Activated CD4-positive, alpha-beta T cell treated with anti-CD3 and anti-CD28 coated beads for 1 hour (primary cell): Measurements from ENCODE around the gene UBE2Z.
"Not testable (repeated sequence)": the region's sequence is repeated elsewhere in the genome, so short reads cannot be mapped to it uniquely, and the experiment has no call there.

ENCODE experiments used
- DNase-seq: peaks from one replicate; pipeline ENCODE4 v3.0.0-alpha.2; 2020

UBE2Z gene

DNA sequence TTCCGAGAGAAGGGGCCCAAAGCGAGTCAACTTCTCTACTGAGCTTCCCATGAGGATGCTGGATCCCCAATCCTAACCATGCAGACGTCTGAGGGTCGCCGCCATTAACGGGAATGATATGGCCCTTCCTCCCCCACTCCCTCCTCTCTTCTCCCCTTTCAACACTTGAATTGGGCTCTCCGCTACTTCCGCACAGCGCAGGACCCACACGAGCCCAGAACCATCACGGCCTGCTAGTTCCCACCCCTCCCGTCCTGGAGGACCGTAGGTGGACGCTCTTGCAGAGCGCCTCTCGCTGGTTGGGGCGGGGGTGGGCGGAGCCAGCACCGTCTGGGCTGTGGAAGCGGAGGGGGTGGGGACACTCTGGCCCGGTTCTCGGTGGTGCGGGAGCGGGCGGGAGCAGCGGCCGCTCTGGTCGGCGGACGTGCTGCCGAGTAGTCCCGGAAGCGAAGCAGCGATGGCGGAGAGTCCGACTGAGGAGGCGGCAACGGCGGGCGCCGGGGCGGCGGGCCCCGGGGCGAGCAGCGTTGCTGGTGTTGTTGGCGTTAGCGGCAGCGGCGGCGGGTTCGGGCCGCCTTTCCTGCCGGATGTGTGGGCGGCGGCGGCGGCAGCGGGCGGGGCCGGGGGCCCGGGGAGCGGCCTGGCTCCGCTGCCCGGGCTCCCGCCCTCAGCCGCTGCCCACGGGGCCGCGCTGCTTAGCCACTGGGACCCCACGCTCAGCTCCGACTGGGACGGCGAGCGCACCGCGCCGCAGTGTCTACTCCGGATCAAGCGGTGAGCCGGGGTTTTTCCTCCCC, at the start of gene UBE2Z:
TSS of gene UBE2Z (plus strand) at position 361 of the 797 bp plus-strand sequence. CDS start at position 458, 97 bp downstream.
- peak; percentile 84 for DNase-seq

DNA sequence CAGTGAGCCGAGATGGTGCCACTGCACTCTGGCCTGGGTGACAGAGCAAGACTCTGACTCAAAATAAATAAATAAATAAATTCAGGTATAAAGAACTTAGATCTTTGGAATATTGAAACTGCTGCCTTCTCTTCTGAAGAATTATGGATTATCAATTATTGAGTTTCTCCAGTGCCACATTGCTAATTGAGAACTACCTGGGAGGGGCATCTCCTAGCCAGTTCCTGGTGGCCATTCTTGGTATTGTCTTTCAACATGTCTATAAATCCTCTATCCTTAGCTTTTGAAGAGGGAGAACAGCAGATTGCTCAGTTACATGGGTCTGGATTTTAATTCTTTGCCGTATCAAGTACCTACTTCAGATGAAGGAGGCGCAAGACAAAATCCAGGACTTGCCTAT, 48.2 kb upstream of the UBE2Z start:
- no peak for DNase-seq

DNA sequence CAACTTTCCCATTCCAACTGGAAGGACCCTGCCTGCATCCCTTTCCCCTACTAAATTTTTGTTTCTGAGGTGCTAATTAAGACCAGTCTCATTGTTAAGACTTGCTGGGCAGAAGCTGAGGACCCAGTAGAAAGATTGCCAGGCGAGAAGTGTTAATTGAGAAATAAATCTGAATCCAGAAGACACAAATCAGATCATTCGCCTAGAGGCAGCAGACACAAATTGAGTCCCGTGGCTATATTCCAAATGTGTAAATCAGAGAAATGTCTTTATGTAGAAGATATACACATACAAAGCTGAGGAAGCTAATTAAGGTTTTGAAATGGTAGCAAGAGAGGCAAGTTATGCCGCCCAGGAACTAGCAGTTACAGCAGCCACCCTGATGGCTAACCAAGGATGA, 47.8 kb upstream of the UBE2Z start:
- DNase-seq: no peak

DNA sequence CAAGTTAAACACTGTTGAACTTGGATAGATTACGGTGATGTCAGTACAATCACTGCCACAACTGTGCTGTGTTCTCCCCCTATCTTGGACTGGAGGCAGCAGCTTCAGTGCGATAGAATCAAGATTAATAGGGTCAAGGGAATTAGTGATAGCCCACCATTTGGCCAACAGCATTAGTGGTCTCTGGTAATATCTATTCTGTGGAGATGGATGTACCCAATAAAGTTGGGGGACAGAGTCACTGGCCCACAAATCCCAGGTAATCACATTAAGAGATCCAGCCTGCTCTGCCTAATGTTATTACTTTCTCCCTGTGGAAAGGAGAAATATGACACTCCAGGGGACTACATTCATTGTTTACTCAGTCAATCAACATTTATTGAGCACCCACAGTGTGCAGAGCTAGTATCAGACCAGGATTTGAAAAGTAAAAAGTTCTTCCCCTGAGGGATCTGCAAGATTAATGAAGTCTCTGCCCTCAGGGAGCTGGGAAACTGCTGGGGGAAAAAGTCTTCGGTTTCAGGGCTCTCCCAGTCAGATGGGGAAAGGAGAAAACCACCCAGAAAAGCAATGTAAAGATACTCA, 39.2 kb upstream of the UBE2Z start:
- DNase-seq: no peak

DNA sequence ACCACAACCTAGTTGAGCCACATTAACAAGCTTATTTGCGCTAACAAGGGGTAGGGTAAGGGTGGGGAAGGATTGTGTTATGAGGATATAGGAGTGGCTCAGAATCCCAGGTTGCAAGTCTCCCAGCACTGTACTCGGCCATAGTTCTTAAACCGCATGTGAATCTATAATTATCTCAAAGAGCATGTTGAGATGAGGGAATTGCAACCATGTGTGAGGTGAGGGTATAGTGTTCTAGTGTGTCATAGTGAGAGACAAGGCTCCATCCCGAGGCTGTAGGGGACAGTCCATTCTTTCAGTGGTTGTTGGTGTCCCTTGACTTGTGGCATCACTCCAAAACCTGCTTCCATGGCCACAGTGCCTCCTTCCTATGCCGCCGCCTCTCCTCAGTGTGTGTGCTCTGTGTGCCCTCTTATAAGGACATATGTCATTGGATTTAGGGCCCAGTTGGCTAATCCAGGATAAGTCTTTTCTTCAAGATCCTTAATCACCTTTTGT, 38.3 kb upstream of the UBE2Z start:
- DNase-seq: no peak

DNA sequence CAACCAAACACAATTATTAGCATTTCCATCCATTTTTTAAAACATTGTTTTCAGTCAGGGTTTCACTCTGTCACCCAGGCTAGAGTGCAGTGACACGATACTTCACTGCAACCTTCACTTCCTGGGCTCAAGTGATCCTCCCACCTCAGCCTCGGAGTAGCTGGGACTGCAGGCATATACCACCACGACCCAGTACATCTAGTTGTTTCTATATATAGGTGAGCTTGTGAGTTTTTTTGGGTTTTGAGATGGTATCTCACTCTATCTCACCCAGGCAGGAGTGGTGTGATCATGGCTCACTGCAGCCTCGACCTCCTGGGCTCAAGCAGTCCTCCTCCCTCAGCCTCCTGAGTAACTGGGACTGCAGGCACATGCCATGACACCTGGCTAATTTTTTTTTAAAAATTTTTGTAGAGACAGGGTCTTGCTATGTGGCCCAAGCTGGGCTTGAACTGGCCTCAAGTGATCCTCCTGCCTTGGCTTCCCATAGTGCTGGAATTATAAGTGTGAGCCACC, 37.1 kb upstream of the UBE2Z start:
- no peak for DNase-seq

DNA sequence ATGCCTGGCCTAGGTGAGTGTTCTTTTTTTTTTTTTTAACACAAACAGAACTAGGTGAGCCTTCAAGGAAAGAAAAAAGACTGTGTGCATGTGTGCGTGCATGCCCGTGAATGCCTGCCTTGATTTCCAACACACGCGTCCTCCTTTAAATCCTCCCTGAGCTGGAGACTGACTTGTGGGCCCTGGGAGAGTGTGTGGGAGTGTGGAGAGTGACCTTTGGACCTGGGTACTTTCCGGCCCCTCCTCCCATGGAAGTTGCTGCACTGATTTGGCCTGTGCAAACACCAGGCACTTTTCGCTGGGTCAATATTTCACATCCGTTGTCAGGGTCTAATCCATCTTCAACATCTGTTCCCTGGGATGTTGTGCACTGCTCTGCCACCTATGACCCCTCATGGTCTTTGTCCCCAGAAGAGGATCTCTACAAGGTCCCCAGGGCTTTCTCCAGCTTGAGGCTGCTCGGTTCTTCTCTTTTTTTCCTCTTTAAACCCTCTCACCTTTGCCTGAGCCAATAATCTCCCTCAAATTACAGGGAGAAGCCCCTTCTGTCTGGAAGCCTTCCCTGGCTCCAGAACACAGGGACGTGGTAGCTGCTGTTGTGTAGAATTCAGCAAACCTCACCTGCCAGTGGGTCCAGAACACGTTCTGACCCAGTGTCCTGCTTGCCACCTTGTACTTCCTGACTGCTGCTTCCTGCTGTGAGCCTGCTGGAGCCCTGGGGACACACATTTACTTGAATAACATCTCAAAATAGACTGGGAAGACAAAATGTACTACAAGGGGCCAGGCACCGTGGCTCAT, 36.5 kb upstream of the UBE2Z start:
- DNase-seq: no peak

DNA sequence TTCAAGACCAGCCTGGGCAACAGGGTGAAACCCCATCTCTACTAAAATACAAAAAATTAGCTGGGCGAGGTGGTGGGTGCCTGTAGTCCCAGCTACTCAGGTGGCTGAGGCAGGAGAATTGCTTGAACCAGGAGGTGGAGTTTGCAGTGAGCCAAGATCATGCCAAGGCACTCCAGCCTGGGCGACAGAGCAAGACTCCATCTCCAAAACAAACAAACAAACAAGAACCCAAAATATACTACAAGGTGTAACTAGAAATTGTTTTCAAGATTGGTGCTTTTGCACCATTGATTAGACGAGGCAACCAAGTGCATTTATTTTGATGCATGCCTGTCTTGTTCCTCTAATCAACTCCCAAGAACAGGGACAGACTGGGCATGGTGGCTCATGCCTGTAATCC, 35.8 kb upstream of the UBE2Z start:
- DNase-seq: not testable (repeated sequence)

DNA sequence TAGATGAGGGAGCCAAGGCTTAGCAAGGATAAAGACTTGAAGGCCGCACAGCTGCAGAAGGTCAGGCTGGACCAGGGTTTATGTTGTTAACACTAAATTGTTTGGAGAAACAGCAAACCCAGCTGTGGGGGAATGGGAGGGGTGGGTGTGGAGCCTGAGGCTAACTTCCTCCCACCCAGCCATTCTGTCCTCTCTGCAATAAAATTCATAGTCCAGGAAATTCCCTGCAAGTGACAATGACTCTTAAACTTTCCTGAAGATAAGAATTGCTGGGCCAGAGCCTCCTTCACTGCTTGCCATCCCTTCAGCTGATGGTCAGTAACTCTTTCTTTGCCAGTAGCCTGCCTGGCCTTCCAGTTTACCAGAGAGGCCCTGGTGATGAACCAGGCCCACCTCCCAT, 35.0 kb upstream of the UBE2Z start:
- DNase-seq: no peak

DNA sequence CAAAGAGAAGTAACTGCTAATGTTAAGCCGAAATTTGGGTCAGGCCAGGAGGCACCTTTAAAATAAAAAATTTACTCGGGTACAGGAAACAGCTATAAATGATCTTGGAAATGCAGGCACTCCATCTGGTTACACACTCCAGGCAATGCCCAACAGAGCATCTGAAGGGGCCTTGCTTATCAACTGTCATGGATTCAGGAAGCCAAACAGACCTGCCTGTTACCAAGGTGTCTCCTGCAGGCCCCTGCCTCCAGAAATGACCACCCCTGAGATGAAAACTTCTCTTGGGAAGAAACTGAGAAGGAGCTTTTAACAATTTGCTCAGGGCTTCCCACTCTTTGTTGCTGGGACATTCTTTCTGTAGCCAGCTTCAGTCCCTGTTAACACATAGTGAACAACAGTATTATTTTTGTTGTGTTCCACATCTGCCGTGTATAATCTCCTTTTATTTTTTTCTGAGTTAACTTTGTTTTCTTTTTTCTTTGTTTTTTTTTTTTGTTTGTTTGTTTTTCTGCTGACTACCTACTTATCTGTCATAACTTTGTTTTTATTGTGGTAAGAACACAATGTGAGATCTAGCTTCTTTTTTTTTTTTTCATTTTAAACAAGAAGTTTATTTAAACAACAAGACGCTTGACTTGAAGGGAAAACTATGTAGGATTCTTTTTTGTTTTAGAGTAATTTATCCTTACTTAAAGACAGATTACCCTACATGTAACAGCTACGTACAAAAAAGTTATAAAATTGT, 34.3 kb upstream of the UBE2Z start:
- DNase-seq: no peak

DNA sequence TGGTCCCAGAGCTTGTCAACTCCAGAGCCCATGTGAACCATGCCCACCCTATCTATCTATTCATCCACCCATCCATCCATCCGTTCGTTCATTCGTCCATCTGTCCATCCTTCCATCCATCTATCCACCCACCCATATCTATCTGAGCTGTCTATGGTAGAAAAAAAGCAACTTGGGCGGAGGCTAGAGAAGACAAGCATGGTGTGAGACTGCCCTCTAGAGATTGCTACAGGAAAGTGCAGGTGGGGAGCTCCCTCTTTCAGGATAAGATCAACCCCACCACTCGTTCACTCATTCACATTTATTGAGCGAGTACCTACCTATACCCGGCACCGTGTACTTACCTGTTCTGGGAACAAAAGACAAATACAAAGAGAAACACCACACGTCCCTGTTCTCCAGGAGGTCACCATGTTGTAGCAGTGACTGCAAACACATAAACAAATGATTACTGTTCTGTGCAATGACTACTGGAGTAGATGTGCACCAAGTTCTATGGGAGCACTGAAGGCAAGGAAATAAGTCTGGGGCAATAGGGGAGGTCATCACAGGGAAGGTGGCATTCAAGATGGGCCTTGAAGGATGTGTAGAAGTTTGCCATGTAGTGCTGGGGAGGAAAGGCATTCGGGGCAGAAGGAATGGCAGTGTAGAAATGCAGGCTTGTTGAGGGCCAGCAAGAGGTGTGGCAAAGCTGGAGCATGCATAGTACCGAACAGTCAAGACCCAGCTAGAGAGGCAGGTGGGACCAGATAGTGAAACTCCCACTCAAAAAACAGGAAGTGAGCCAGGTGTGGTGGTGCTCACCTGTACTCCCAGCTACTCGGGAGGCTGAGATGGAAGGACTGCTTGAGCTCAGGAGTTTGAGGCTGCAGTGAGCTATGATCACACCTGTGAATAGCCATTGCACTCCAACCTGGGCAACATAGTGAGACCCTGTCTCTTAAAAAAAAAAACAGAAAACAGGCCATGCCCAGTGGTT, 29.0 kb upstream of the UBE2Z start:
- DNase-seq: peak; percentile 27

DNA sequence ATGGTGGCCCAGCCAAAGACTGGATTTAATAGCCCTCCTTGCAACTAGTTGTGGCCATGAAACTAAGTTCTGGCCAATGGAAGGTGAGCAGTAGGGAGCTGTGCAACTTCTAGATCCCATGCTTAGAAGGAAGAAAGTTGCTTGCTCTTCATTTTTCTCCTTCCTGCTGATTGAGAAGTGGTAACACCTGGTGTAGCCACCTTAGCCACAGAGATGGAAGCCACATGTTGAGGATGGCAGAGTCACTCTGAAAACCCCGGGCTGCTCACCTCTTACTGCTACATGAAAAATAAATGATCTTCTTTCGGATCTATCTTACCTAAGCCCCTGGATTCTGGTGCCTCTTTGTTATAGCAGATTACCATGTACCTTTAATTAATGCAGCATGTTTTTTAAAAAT, 25.9 kb upstream of the UBE2Z start:
- DNase-seq: no peak

DNA sequence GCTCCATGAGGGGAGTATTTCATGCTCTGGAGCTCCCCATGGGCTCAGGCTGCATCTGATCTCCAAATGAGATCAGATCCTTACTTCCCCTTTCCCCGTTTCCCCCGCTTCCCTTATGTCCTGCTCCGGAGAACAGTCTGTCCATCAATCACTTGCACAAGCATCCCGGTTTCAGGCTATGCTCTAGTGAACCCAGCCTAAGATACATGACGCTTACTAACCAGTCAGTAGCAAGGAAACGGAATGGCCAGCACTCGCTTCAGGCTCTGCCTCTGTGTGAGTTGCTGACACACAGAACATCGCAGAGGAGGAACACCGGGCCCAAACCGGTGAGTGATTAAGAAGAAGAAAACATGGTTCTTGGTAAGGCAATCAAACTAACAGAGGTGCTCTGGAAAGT, 25.0 kb upstream of the UBE2Z start:
- DNase-seq: no peak

DNA sequence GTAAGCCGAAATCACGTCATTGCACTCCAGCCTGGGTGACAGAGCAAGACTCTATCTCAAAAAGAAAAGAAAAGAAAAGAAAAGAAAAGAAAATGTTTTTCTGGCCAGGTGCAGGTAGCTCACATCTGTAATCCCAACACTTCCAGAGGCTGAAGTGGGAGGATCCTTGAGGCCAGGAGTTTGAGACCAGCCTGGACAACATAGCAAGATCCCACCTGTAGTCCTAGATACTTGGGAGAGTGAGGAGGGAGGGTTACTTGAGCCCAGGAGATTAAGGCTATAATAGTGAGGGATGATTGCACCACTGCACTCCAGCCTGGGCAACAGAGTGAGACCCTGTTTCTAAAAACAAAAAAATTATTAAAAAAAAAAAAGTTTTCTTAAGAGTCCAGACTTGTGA, 18.1 kb upstream of the UBE2Z start:
- DNase-seq: no peak

DNA sequence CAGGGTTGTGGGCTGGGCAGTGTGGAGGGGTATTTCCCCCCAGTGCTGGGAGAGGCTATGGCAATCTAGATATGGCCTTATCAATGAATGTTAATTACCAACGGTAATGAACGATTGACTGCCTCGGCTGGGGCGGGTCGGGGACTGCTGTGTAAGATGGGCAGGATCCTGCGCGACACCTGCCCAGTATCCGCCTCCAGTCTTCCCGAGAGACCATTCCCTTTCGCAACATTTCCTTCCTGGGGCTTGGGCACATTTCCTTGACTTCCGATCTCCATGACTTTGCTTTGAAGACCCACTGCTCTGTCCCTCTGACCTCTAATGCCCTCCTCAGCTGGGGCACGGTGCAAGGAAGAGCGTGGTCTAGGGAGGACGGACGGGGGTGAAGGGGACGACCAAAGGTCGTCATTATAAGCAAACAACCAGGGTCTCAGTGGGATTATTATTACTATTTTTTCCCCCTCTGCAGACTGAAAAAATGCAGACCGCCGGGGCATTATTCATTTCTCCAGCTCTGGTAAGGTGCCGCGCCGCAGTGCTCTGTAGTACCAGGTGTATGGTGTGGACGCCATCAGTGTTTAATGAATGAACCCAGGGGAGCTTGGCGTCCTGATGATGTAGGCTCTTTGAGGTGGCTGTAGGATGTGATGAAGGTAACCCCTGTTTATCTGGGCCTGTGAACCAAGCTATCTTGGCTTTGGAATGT, 15.1 kb upstream of the UBE2Z start:
- no peak for DNase-seq

DNA sequence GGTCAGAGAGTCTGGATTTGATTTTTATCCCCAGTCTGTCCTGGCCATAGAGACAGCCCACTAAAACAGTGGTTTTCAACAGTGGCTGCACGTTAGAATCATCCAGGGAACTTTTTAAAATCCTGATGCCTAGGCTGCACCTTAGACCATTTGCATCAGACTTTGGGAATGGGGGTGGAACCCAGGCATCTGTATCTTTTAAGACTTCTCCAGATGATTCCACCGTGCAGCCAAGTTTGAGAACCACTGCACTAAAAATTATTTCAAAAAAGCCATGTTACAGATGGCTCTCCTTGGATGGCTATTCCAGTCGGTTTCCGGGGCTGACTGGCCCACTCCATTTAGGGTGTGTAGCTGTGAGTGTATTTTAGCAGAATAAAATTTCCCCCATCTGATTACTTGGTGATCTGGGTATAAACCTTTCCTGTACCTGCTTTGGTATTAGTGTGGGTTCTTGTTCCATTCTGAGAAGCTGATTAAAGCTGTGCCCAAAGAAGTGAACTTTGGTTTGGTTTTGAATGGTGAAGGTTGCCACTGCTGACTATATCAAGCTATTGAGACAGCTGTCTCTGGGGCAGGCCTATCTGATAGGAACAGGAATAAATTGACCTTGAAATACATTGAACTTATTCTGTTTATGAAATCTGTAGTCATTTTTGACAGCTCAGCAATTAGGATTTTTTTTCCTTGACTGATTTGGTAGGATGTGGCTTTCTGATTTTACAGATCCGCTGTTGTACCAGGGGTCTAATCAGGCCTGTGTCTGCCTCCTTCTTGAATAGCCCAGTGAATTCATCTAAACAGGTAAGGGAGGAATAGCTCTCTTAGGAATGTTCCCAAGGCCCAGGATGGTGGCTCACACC, 14.3 kb upstream of the UBE2Z start:
- DNase-seq: no peak

DNA sequence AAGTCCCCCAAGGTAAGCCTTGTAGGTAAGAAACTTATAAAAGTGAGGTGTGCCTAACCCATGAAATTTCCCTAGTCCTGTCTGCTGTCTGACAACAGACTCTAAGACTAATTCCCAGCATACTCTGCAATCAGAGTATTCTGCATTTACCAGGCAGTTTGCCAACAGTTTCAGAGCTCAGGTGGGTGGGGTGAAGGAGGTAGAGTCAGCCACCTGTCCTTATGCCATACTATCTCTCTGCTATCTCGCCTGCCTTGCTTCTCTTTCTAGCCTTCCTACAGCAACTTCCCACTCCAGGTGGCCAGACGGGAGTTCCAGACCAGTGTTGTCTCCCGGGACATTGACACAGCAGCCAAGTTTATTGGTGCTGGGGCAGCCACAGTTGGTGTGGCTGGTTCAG, 13.3 kb upstream of the UBE2Z start:
- no peak for DNase-seq

DNA sequence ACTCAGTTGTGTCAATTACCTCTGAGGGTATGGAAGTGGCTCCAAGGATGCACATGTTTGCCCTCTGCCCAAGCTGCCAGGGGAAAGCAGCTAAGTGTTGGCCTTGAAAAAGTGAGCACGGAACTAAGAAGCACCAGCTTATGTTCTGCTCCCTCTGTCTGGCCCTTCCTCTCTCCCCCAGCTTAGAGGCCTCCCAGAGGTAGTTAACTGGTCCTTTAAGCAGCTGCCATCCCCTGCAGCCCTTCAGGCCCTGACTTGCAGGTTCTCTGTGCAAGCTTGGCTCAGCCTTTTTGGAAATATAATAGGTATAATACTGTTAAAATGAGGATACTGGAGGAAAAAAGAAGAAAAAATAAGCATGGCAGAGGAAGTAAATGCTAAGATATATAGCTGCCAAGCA, 7.0 kb upstream of the UBE2Z start:
- no peak for DNase-seq

DNA sequence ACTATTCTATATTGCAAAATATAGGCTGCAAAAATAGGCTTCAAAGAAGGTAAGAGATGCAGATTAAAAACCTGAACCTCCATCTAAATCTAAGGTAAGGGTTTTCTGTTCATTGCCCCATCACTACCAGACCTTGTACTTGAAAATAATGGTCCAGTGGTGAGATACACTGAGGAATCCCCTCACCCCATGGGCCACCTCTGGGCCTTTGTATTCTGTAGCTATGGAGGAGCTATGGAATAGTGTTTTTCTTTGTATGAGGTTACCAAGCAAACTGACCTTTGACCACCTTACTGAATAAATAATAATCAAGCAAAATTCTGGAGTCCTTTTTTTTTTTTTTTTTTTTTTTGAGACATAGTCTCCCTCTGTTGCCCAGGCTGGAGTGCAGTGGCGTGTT, 4.8 kb upstream of the UBE2Z start:
- DNase-seq: no peak

DNA sequence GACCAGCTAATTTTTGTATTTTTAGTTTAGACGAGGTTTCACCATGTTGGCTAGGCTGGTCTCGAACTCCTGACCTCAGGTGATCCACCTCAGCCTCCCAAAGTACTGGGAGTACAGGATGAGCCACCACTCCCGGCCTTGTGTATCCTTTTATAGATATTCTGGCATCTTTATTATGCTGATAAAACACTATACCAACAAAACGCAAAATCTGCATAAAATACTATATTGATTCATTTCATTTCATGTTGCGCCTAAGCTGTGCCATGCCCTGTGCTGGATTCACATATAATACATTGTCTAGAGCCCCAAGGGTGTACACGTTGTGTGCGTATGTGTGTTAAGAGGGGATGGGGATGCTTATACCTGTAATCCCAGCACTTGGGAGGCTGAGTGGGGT, 3.8 kb upstream of the UBE2Z start:
- DNase-seq: no peak
